HG03097 (cell line): ENCODE data around the gene RPP38.
A peak's percentile ranks its signal among the peaks of the same experiment; 100 is the strongest.

Experiments
- ATAC-seq: cut with Tn5 transposase; IDR thresholded peaks from one replicate; pipeline ENCODE4 v1.9.1; 2021; ENCODE audit not compliant: unreplicated experiment, low FRiP score

RPP38 gene

DNA sequence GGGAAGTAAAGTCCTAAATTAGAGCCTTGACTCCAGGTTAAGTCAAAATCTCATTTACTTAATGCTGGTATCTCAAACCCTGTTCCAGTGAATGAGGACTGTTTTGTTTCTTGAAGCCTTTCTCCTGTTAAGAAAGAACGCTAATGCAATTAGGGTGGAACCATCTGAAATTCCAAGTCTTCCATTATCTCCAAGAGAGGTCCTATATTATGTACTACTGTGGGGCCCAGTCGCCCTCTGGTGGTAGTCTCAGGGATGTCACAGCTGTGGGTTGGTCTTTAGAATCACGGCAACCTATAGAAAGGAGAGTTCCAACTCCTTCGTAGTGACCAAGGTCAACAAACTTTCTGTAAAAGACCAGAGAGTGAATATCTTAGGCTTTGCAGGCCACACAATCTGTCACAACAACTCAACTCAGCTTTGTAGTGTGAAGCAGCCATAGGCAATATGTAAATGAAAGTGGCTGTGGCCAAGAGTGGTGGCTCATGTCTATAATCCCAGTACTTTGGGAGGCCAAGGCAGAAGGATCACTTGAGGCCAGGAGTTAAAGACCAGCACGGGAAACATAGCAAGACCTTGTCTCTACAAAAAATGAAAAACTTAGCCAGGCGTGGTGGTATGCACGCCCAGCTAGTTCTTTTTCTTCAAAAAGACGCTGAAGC lies 9.3 kb downstream of the RPP38 start:
- peak; percentile 56 for ATAC-seq

DNA sequence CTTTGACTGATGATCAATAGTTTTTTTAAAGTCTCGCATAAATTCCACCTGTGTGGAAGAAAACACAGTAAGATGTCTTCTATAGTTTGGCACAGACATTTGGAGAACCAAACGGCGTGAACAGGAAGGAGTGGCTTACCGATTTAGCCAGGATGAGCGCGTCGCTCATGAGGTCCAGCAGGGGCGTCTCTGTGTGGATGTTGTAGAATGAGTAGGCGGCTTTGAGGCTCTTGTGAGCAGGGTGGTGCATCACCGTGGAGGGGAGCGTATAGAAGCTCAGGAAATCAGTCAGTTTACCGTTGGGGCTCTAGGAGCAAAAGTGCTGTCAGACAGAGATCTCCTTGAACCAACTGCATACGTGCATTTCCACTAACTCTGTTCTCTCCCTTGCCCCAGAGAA lies 15.5 kb downstream of the RPP38 start:
- no peak for ATAC-seq

DNA sequence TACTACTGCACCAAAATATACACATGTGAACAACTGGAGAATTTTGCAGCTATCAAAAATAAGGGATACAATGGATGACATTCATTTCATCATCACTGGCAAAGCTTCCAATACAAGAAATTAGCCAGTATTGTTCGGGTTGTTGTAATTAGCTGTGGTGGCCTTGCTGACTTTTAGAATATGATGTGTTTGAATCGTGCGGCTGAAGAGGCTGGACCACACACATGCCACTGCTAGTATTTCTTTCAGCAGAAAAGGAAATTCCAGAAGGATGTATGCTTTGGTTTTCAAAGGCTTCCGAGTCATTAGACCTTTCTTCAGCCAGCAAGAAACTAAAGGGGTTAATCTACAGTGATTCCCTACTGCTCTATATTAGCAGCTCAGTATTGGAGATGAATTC lies 16.6 kb downstream of the RPP38 start:
- no peak for ATAC-seq

DNA sequence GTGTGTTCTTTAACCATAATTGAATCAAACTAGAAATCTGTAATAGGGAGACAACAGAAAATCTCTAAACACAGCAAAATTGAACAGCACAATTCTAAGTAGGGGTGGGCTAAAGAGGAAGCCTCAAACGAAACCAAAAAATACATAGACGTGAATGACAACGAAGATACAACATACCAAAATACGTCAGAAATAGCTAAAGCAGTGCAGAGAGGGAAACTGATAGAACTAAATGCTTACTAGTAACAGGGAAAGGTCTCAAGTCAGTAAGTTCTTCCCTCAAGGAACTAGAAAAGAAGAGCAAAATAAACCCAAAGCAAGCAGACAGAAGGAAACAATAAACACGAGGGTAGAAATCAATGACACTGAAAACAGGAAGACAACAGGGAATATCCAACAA lies 19.1 kb downstream of the RPP38 start:
- ATAC-seq: no peak

DNA sequence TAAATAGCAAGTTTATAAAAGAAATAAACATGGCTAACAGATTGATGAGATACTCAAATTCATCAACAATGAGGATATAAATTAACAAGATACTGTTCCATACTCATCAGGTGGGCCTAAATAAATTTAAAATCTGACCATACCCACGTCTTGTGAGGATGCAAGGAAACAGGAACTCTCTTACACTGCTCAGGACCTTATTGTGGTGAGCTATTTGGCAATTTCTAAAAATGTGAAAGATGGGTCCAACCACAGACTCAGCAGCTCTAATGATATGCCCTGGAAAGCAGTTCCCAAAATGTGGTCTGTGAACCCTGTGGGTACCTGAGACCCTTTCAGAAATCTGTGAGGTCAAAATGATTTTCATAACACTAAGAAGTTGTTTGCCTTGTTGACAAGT lies 21.5 kb downstream of the RPP38 start:
- no peak for ATAC-seq

DNA sequence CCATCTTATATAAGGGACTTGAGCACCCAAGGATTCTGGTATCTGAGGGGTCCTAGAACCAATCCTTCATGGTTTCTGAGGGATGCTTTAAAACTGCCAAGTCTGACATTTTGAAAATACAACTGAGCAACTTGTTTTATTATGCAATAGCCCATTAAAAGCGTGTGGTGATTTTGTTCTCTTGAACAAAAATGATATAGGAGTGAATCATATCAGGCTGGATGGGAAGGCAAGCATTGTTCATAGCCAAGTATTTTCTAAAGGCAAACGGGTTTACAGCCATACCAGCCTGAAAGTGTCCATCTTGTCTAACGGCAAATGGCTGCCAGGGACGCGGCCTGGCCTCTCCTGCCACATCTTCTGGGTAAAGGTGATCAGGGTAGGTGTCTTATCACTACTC lies 23.4 kb downstream of the RPP38 start:
- no peak for ATAC-seq

DNA sequence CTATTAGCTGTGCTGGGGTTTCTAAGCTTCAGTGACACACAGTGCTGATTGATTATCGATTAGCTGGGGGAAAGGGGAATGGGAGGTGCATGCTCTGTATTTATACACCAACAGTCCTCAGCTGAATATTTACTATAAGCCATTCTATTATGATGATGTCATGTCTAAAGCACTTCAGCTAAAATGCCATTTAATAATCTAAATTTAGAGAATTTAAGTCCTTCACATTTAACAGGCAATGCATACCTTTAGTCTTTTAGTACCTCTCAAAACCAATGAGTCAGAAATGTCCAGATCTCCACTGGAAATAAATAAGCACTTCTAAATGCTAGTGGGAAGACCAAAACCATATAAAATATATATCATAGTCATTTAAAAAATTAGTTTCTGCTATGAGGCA lies 24.6 kb downstream of the RPP38 start:
- ATAC-seq: no peak

DNA sequence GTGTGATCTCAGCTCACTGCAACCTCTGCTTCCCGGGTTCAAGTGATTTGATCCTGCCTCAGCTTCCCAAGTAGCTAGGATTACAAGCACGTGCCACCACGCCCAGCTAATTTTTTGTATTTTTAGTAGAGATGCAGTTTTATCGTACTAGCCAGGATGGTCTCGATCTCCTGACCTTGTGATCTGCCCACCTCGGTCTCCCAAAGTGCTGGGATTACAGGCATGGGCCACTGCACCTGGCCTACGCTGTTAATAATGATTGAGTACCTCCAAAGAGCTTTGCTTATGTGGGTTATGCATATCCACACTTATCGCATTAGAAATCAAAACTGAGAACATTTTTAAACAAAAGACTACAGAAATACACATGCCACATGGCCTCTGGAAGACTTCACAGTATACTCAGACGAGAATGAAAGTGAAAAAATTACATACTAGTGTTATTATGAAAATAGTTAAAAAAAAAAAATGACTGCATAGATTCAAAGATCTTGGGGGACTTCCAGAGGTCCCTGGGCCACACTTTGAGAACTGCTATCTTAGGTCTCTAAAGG lies 25.4 kb downstream of the RPP38 start:
- ATAC-seq: peak; percentile 88

DNA sequence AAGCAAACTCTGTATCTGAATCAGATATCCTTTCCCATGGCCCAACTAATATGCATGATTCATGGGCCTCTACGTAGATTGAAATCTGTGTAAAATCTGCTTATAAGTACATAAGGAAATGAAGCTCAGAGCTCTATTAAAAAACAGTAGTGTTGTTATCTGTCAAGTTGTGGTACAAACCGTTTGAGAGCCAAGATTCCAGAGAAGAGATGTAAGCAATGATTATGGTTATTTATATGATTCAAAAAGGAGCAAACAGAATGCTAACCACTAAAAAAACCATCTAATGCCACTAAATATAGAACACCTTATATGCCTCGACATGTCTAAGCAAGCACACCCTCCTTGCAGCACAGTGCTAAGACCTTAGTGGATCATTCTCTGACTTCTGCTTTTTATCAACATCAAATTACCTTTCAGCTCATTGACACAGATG lies 26.6 kb downstream of the RPP38 start:
- no peak for ATAC-seq

DNA sequence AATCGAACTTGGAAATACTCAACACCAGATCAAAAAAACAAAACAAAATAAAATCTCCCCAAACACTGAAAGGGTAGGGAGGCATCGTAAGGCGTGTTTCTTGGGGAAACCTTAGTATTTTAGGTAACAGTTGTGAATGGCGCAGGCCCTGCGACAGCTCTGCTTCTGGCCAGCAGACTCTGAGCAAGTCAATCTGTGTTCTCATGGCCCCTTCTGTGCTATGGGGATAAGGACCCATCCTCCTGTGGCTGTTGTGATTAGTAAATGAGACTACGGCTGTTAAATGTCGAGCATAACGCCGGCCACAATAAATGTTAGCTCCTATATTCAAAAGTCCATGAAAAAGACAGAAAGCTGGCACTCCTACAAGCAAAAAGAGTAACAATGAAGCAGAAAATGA lies 27.0 kb downstream of the RPP38 start:
- ATAC-seq: no peak

DNA sequence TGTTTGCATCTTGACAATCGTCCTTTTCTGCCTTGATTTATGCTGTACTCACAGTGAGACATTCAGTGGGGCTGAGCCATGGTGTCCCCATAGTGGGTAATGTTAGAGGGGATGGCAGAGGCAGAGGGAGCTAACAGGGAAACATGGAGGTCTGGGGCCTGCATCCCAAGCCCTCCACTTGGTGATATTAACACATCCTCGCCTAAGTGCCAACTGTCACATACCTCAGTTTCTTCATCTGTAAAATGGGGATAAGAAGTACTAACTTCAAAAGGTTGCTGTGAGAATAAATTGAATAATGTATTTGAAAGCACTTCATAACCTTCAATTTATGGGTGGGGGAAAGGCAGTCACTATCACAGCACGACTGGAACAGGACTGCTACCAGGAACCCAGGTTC lies 27.8 kb downstream of the RPP38 start:
- ATAC-seq: no peak

DNA sequence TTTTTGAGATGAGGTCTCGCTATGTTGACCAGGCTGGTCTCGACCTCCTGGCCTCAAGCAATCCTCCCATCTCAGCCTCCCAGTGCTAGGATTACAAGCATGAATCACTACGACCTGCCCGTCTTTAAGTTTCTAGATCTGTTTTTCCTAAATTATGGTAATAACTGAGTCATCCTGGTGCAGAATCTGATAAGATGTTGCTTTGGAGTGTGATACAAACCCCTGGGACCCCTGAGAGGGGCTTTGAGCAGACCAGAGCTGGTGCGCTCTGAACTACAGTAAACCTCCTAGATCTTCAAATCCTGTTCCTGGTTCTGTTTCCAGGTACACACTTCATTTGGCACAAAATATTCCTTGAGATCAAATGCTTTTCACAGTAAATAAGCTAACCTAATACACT lies 34.2 kb downstream of the RPP38 start:
- ATAC-seq: no peak

DNA sequence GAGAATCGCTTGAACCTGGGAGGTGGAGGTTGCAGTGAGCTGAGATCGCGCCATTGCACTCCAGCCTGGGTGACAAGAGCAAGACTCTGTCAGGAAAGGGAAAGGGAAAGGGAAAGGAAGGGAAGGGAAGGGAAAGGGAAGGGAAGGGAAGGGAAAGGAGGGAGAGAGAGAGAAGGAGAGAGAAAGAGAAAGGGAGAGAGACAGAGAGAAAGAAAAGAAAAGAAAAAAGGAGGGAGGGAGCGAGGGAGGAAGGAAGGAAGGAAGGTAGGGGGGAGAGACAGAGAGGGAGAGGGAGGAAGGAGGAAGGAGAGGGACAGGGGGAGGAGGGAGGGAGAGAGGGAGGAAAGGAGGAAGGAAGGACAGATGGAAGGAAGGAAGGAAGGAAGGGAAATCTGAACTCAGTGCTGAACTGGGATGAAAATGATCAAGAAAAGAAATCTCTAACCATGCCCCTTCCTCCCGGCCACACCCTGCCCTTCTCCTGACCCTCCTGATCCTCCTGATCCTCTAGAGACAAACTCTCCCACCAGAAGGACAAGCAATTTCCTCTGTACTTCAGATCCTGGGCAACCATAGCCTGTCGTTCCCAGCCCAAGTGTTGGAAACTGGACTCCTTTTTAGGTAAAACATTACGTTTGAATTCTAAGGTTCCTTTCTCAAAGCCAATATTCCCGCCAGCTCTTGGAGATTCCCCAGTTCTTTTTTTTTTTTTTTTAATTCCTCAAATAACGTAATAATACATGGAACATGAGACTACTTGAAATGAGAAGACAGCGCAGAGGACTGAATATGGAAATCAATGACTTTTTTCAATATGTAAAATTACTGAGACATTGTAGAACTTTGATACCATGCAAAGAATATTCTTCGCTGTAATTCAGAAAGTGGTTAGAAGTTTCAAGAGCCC lies 39.2 kb downstream of the RPP38 start:
- ATAC-seq: no peak

DNA sequence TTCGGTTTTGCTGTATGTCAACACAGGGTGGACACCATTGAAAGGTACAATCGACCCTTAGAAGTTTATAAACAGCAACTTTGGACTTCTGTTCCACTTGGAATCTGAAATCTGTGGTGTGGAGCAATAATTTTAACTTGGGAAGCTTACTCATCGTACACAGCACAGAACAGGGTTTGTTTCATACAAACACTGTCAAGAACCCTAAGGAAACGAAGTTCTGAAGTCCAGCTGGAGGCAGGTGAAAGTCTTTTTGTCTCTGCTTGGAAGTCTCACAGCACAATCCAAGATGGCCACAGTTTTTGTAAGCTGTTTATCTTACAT lies 39.8 kb downstream of the RPP38 start:
- no peak for ATAC-seq

DNA sequence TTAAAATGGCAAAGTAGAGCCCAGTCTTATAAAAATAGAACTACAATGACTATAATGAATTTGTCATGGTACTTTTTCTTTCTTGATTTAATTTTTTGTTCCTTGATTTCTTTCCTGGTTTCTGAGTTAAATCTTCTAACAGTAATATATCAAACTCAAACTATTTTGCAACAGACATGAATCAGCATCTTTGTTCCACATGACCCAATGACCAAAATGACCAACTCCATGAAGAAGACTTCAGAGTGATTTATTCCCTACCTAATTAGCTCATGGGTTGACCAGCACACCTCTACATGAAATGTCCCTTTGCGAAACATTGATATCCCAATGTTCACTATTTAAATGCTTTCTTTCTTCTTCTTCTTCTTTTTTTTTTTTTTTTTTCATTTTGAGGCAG lies 40.5 kb downstream of the RPP38 start:
- no peak for ATAC-seq

DNA sequence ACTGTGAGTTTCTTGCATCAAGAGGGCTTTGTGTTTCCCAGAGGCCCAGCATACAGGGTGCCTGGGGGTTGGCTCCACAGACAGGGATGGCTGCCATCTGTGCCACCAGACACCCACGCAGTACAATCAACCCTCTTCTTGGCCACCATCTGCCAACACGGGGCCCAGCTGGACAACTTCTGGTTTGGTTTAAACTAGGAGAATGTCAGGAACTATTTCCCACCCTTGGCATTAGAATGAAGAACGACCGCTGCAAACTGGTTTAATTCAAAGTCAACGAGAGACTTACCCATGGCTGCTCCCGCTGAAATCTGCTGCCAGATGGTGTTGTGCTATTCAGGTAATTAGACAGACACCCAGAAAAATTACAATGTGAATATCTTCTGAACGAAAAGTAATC lies 43.5 kb downstream of the RPP38 start:
- ATAC-seq: no peak

DNA sequence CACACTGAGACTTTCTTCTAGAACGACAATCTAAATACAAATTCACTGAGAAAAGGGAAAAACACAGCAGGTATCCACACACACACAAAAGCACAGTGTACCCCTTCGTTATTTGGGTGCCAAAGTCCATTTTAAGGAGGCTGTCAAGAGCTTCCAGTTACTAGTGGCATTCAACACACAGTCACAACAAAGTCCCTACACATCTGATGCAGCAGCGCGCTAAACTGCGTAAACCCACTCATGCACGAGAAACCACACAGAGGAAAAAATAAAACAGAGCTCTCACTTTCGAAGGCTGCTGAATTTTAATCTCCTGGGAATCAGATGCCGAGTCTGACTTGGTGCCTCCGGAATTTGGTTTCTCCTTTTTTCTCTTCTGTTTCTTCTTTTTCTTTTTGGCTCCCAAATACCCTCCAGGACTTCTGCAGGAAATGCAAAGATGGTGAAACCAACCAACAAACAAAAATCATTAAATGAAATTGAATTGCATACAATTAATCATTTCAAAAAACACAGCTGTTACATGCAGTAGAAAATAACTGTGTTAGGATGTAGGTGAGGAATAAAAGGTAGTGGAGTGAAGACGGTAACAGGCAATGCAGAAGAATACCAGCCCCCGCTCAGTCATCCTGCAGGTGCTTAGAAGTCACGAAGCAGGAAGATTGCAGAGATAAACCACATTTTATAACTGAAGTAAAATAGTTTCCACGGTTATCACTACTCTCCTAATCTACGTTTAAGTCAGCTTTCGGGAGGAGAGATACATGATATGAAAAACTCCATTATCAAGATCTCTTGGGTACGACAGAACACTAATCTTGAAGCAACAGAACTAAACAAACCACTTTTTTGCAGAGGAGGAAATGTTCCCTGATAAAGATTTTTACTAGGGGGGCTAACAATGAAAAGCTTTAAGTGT lies 44.2 kb downstream of the RPP38 start:
- ATAC-seq: peak; percentile 72

DNA sequence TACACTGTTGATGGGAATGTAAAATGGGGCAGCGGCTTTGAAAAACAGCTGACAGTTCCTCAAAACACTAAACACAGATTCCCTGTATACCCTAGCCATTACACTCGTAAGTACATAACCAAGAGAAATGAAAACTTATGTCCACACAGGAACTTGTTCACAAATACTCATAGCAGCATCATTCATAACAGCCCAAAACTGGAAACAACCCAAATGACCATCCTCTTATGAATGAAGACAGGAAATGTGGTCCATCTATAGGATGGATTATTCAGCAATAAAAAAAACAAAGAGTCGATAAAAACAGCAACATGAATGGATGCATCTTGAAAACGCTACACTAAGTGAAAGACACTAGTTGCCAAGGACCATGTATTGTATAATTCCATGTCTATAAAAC lies 47.6 kb downstream of the RPP38 start:
- ATAC-seq: no peak

DNA sequence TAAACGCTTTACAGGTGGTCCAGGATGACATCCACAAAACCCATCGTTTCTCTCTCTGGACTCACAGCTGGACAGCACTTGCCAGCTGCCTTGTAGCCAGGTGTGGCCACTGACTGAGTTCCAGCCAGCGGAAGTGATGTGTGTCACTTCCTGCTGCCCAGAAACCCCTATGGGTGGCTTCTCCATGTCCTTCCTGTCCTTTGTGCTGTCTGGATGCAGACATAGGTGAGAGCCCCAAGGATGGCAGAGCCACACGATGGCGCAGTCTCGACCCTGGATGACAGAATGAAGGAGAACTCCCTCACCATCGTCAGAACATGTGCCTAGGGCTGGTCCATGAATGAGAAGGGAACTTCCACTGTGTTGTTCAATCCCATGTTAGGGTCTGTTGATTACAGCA lies 49.2 kb downstream of the RPP38 start:
- ATAC-seq: no peak

DNA sequence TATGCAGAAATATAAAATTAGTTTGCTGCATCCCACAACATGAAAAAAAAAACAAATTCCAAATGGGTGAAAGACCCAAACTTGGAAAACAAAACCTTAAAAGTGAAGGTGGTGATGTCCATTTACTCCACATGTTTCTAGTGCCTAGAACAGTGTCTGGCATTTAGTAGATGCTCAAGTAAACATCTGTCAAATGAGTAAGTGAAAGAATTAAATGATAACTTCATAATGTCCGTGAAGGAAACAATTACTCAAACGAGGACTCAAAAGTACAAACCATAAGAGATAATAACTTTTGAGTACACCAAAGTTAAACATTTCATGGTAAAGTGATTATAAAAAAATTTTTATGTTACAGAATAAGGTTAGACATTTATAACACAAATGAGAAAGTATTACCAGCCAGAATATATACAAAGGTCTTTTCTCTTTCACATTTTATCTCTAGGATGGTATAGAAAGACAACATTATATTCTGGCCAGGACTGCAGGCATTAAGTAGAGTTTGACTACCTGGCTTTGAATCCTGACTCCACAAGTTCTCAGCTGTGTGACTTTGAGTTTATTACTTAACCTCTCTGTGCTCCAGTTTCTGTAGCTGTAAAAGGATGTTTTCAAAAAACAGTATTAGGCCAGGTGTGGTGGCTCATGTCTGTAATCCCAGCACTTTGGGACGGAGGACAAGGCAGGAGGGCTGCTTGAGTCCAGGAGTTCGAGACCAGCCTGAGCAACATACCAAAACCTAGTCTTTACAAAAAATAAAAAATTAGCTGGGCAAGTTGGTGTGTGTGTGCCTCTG lies 50.6 kb downstream of the RPP38 start:
- ATAC-seq: no peak
